OCI-LY7 (cell line): ENCODE results near the gene TASP1.
"Not testable (repeated sequence)": the region's sequence is repeated elsewhere in the genome, so short reads cannot be mapped to it uniquely, and the experiment has no call there.

ENCODE experiments used
- EZH2phosphoT487 ChIP-seq: fragments of 200-600 bp; sonication (generic); IDR thresholded peaks from 2 replicates; pipeline ENCODE4 v1.6.1; 2018; ENCODE audit warnings: low read depth, borderline replicate concordance, mild to moderate bottlenecking, mixed run types, antibody characterized with exemption, low read length, moderate library complexity, mixed read lengths
- TF ChIP-seq, protein P1 (sequence below): fragments of 200-600 bp; sonication (generic); conservative IDR thresholded peaks from 2 replicates; pipeline ENCODE4 v1.5.1; 2014; ENCODE audit warnings: mild to moderate bottlenecking, antibody characterized with exemption, low read length, moderate library complexity, mixed read lengths

GRCh38 chr20:13593423-13593822 lies 45.3 kb downstream of the TASP1 start:
- TF ChIP-seq, protein P1, sequence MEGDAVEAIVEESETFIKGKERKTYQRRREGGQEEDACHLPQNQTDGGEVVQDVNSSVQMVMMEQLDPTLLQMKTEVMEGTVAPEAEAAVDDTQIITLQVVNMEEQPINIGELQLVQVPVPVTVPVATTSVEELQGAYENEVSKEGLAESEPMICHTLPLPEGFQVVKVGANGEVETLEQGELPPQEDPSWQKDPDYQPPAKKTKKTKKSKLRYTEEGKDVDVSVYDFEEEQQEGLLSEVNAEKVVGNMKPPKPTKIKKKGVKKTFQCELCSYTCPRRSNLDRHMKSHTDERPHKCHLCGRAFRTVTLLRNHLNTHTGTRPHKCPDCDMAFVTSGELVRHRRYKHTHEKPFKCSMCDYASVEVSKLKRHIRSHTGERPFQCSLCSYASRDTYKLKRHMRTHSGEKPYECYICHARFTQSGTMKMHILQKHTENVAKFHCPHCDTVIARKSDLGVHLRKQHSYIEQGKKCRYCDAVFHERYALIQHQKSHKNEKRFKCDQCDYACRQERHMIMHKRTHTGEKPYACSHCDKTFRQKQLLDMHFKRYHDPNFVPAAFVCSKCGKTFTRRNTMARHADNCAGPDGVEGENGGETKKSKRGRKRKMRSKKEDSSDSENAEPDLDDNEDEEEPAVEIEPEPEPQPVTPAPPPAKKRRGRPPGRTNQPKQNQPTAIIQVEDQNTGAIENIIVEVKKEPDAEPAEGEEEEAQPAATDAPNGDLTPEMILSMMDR, result not testable (repeated sequence)
- not testable (repeated sequence) for TF ChIP-seq EZH2phosphoT487
